ENCODE results near the gene EGLN2.
"Not testable (repeated sequence)": the region's sequence is repeated elsewhere in the genome, so short reads cannot be mapped to it uniquely, and the experiment has no call there.

EGLN2 gene

GRCh38 chr19:40802300-40803169 lies 3.5 kb downstream of the EGLN2 start:
- DNase-seq = no peak

- DNase-seq = no peak
Measured at GRCh38 chr19:40803170-40803856, 4.3 kb downstream of the EGLN2 start.

GRCh38 chr19:40803857-40804782 lies 5.1 kb downstream of the EGLN2 start:
- DNase-seq = peak; percentile 93

DNA sequence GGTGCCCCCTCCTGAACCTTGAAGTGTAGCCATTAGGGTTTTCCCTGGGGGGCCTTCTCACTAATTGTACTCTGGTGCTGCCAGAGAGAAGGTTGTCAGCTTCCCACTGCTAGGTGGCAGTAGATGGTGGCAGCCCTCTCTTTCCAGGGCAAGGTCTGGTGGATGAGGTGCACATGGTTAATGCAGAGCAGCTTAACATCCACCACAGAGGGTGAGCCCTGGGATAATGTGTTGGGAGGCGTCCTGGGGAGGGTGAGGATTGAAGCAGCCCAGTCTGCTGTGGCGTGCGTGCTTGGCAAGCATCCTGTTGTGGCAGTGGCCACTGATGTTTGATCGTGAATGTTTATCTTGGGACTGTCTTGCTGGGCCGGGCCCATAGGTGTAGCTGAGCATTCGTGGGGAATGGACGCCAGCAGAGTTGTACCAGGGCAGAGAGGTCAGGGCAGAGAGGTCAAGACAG lies 5.8 kb downstream of the EGLN2 start:
- DNase-seq = peak; percentile 43

GRCh38 chr19:40805258-40805868 lies 6.4 kb downstream of the EGLN2 start:
- DNase-seq = peak; percentile 71

DNA sequence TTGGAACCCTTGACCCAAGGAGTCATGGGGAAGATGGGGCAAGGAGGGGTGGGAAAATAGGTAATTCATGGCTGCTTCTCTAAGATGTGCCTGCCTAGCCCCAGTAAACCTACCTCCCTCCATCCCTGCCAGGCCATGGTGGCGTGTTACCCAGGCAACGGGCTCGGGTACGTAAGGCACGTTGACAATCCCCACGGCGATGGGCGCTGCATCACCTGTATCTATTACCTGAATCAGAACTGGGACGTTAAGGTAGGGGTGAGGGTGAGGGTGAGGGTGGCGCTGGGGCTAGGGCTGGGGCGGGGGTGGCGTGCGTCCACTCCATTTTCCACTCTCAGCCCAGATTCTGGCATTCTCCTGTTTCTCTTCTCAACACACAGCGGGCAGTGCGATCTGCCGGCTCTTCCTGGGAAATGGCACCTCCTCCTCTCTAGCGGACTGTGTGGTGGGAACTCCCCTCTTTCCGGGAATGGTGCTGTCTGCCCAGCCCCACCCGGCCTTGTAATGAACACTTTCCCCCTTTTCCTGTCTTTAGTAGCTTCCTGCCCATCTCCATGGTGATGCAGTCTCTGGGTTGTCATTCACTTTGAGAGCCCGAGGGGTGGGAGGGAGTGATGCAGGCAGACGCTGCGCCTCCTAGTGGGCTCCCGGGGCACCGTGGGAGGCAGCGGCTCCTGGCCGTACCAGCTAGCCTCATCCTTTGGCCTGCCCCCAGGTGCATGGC lies 7.6 kb downstream of the EGLN2 start:
- peak; percentile 94 for DNase-seq

DNA sequence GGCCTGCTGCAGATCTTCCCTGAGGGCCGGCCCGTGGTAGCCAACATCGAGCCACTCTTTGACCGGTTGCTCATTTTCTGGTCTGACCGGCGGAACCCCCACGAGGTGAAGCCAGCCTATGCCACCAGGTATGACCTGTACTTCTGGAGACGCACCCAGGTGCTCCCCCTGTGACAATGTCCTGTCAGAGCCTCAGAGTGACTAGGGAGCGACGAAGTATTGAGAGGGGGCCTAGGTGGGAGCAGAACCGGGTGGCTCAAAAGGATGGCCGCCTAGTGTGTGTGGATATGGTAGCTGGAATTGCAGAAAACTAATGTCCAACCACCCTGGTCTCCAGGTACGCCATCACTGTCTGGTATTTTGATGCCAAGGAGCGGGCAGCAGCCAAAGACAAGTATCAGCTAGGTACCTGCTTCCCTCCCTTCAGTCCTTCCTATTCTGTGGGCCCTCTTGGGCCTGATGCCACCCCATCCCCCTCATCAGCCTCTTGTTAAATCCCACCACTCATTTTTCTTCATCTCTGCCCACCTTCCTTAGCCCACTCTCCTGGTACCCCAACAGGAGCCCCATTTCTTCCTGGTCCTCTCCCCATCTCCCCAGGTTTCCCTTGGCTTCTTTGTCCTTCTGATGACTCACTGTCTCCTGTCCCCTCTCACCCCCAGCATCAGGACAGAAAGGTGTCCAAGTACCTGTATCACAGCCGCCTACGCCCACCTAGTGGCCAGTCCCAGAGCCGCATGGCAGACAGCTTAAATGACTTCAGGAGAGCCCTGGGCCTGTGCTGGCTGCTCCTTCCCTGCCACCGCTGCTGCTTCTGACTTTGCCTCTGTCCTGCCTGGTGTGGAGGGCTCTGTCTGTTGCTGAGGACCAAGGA lies 8.4 kb downstream of the EGLN2 start:
- DNase-seq = peak; percentile 43

- no peak for DNase-seq
Measured at GRCh38 chr19:40808021-40808325, 9.0 kb downstream of the EGLN2 start.

- DNase-seq = no peak
Measured at GRCh38 chr19:40808497-40808896, 9.5 kb downstream of the EGLN2 start.

- DNase-seq = no peak
Measured at GRCh38 chr19:40809358-40810086, 10.5 kb downstream of the EGLN2 start.

DNA sequence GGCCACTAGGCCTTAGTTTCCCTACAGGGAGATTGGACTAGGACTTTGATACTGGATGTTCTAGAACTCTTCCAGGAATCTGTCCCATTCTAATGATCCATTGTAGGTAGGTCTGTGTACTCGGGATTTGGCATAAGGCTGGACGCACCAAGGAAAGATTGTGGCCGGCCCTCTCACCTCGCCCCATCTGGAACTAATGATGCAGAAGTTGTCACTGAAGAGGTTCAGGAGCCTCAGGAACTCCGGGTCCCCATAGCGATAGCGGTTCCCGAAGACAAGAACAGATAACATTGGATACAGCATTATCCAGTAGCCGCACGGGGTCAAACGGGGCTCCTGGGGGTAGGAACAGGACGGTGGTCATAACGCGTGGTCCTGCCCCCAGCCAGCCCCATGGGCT lies 11.2 kb downstream of the EGLN2 start:
- no peak for DNase-seq

GRCh38 chr19:40810649-40811408 lies 11.8 kb downstream of the EGLN2 start:
- DNase-seq = peak; percentile 68

DNA sequence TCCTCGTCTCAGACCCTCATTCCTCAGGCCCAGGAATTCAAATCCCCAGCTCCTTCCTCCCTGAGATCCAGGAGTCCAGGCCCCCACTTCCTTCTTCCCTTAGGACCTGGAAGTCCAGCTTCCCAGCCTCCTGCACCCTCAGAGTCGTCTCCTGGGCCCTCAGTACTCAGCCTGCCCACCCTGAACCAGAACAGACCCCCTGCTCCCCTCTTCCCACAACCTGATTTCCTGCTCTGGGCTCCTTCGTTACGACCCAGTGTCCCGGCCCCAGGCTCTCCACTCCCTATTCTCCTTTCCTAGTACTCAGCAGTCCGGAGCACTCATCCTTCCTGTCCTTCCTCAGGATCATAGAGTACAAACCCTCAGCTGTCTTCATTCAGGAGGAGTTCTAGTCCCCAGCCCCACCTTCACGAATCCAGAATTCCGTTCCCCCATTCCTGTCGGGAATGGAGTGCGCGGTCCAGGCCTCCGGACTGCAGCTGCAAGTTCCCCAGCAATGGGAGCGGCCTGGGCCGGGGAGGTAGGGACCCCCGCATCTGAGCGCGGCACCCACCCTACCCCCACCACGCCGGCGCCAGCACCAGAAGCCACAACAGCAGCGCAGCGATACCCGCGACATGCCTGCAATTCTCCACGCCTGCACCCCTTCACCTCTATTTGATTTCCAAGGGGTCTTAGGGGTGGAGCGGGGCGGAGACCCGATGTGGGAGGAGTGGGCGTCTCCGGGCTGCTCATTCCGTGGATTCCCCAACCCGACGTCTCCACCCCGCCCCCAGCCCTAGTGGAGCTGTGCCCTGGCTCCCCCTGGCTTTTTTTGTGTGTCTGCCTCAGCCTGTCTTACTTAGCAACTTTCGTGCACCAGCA lies 12.7 kb downstream of the EGLN2 start:
- DNase-seq = peak; percentile 32

DNA sequence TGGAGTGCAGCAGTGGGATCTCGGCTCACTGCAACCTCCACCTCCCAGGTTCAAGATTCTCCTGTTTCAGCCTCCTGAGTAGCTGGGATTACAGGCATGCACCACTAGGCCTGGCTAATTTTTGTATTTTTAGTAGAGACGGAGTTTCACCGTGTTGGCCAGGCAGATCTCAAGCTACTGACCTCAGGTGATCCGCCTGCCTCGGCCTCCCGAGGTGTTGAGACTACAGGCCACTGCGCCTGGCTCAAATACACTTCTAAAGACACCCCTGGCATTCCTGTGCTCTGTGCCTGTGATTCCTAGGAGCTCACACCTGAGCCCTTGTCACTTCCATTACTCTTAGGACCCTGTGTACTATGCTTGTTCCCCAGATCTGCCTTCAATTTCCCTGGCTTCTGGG lies 13.6 kb downstream of the EGLN2 start:
- not testable (repeated sequence) for DNase-seq

GRCh38 chr19:40813182-40813581 lies 14.2 kb downstream of the EGLN2 start:
- no peak for DNase-seq

GRCh38 chr19:40815223-40815622 lies 16.2 kb downstream of the EGLN2 start:
- no peak for DNase-seq

DNA sequence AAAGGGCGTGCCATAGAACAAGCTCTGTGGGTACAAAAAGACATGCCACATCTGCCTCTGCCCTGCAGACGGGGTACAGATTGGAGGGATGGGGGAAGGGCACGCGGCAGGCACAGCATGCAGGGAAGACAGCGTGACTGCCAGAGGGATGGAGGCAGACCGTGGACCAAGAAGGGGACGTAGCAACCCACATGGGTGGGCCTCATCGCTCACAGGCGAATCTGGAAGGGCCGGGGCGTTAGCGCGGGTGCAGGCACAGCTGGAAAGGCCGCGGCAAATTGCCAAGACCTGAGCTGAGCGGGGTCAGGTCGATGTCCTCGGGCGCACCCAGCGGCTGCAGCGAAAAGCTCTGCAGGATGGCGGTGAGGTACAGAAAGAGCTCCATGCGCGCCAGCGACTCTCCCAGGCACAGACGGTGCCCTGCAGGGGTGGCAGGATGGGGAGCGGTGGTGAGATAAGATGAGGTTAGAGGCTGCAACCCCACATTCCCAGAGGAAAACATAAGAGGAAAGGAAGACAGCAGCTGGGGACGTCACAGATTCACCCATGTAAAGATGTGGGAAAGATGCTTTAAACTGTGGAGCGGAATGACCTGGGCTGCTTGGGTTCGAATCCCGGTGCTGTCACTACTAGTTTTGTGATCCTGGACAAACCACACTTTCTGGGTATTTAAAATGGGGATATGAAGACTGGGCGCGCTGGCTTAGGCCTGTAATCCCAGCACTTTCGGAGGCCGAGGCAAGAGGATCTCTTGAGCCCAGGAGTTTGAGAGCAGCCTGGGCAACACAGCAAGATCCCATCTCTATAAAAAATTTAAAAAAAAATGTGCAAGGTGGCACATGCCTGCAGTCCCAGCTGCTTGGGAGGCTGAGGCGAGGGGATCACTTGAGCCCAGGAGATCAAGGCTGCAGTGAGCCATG lies 19.7 kb downstream of the EGLN2 start:
- peak; percentile 86 for DNase-seq

Data from CD4-positive, alpha-beta T cell treated with Interleukin-21 for 1 hour (primary cell).